Measurements from ENCODE around the gene MFAP5.
A peak's percentile ranks its signal among the peaks of the same experiment; 100 is the strongest.
"Not testable (repeated sequence)": the region's sequence is repeated elsewhere in the genome, so short reads cannot be mapped to it uniquely, and the experiment has no call there.

Gene MFAP5

DNA sequence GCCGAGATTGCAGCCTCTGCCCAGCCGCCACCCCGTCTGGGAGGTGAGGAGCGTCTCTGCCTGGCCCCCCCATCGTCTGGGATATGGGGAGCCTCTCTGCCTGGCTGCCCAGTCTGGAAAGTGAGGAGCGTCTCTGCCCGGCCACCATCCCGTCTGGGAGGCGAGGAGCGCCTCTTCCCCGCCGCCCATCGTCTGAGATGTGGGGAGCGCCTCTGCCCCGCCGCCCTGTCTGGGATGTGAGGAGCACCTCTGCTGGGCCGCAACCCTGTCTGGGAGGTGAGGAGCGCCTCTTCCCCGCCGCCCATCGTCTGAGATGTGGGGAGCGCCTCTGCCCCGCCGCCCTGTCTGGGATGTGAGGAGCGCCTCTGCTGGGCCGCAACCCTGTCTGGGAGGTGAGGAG lies 37.9 kb downstream of the MFAP5 start:
- DNase-seq, result not testable (repeated sequence)

DNA sequence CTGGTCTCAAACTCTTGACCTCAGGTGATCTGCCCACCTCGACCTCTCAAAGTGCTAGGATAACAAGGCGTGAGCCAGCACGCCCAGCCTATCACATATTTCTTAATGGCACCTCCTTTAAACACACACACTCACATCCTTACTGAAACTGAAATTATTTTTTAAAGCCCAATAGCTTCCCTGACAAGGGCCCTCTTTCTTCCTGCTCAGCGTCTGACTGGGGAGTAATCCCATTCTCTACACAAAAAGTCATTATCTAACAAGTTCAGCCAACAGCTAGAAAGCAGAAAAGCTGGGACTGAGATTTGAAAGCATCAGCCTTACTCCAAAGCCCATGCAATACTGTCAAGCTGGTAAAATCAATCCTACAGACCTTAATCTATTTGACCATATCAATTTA lies 40.0 kb downstream of the MFAP5 start:
- no peak for DNase-seq

DNA sequence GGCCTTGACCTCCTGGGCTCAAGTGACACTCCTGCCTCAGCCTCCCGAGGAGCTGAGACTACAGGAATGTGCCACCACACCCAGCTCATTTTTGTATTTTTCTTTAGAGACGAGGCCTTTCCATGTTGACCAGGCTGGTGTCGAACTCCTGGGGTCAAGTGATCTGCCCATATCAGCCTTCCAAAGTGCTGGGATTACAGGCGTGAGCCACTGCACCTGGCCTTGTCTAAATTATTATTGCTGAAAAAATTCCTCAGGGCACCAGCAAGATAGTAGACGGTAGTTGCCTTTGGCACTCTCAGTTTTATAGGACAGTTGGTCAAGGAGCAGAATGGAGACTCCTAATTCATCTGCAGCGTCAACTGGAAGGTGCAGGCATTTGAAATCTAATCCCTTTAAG lies 47.4 kb downstream of the MFAP5 start:
- no peak for DNase-seq

DNA sequence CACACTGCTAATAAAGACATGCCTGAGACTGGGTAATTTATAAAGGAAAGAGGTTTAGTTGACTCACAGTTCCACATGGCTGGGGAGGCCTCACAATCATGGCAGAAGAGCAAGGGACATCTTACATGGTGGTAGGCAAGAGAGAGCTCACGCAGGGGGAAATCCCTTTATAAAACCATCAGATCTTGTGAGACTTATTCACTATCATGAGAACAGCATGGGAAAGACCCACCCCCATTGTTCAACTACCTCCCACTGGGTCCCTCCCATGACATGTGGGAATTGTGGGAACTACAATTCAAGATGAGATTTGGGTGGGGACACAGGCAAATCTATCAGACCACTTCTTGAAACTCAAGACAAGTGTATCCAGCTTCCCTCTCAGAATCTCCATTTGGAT lies 48.7 kb downstream of the MFAP5 start:
- not testable (repeated sequence) for DNase-seq

DNA sequence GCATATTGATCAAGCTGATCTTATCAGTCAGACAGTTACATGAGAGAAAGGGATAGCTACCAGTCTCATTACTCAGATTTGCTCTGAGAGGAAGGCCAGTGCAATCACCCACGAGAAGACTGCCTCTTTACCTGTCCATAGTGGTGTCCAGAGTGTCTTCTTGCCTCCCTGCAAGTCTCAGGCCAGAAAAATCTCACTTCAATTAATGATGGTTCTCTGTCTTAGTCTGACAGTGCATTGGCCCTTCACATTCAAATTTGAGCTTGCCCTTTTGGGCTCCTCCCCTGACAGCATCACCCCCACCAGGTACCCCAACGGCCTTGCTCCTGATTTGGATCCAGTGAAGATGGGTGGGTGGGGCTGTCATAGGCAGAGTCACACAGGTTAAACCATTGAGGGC lies 50.0 kb downstream of the MFAP5 start, which contains the start of gene AICDA:
TSS of gene AICDA (minus strand) at position 231 of the 400 bp plus-strand sequence. CDS start at position 139, 92 bp downstream.
- DNase-seq, result no peak

DNA sequence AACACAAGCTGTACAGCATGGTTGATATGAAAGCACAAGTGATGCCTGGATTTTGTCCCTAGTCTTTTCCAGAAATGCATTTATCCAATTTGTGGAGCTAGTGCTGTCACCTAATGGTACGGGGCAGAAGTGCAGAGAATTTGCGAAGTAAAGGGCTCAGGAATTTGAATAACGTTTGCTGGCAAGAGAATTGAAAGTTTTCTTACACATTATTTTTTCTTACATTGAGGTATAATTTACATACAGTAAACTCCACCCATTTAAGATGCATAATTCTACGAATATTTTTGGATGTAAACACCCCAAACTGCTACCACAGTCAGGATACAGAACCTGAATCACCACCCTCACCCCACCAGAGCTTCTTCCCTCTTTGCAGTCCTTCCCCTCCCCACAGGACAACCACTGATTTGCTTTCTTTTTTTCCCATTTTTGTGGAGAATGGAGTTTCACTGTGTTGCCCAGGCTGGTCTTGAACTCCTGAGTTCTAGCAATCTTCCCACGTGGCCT lies 53.5 kb downstream of the MFAP5 start:
- DNase-seq, result peak in 1 of 2 experiments; percentile 2

DNA sequence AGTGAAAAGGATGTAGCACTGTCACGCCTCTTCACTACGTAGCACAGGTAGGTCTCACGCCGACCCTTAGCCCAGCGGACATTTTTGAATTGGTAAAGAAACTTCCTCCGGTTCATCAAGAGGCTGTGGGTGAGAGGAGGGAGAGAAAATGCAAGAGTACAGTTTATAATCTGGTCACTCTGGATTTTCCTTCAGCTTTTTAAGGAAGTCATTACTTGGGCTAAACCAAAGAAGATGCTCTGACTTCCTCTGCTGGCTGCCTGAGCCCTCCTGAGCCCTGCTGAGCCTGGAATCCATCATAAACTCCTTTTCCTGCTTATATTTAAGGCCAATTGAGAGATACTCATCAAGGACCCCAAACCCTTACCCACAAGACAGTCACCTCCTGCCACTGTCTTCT lies 55.7 kb downstream of the MFAP5 start:
- no peak for DNase-seq

DNA sequence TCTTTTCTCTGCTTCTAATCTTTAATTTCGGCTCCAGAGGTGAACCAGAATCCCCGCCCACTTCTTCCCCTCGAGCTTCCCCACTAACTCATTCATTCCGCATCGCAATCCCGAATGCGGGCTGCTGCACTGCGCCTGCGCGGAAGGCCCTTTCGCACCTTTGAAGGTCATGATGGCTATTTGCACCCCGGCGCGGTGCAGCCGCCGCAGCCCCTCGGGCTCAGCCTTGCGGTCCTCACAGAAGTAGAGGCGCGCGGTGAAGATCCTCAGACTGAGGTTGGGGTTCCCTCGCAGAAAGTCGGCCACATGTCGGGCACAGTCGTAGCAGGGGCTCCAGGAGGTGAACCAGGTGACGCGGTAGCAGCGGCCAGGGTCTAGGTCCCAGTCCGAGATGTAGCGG lies 57.6 kb downstream of the MFAP5 start:
- no peak for DNase-seq

DNA sequence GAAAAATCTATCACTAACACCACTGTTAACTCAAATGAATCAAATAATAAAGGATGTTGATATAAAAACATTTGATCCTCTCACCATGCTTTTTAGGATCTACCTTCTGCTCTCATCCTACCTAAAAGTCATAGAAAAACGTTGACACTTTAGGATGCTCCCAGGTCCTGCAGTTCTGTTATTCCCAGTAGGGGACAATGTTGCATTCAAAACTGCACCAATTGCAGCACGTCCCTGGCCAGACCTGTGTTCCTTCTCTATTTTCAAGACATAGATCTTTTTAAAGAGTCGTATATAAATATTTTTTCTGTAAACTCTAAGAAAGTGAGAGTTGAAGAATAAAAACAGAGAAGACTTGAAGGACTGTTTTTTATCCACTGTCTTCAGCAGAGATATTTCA lies 58.8 kb downstream of the MFAP5 start:
- DNase-seq, result no peak

DNA sequence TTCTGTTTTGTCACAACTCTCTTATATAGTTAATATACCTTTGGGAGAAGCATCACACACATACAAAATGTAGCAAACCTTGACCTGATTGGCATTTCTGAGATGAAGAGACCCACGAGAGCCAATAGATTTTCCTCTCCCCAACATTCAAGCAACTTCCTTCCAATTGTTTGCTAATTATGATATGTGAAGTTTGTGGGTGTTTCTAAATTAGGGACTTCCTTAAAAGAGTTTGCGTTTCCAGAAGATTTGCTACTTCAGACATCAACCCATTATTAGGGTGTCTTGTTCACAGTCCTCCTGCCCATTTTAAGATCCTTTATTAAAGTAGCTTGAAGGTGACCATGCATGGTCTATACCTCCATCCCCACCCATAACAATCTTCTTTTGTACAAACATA lies 59.3 kb downstream of the MFAP5 start:
- no peak for DNase-seq

DNA sequence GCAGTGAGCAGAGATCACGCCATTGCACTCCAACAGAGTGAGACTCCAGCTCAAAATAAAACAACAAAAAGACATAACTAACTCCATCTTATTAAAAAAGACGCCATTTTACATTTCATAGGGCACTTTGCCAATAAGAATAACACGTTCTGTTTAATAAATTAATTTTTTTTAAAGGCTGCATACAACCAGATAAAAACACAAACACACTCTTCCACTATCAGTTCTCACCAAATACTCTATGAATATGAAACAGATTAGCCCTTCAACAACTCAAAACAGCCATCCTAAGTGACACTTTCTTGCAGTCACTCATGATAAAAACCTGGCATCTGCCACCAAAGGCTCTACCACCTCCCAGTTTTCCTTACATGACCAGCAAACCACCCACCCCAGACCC lies 66.1 kb downstream of the MFAP5 start:
- DNase-seq, result no peak
